Endothelial cell (in vitro differentiated cells): ENCODE results near the gene ZNF593. TPM values are rescaled to one million over a fixed set of nuclear protein-coding genes. Genes with fewer than 3 reads are reported as not detected.

Source experiments
- DNase-seq: peaks from one replicate; pipeline ENCODE4 v3.0.0; 2021; ENCODE audit warnings: low spot score
- H3K27ac Mint-ChIP-seq: one replicate; pipeline ENCODE4 v1.8.0; 2021; ENCODE audit warnings: mixed read lengths, inconsistent platforms; ENCODE audit not compliant: unreplicated experiment
- H3K27me3 Mint-ChIP-seq: one replicate; pipeline ENCODE4 v1.8.0; 2021; ENCODE audit warnings: mild to moderate bottlenecking, moderate library complexity, mixed read lengths, inconsistent platforms; ENCODE audit not compliant: unreplicated experiment
- H3K36me3 Mint-ChIP-seq: one replicate; pipeline ENCODE4 v1.8.0; 2021; ENCODE audit warnings: mild to moderate bottlenecking, low read depth, mixed read lengths, inconsistent platforms; ENCODE audit not compliant: unreplicated experiment
- H3K4me1 Mint-ChIP-seq: one replicate; pipeline ENCODE4 v1.8.0; 2021; ENCODE audit warnings: mild to moderate bottlenecking, mixed read lengths, inconsistent platforms; ENCODE audit not compliant: unreplicated experiment
- H3K4me3 Mint-ChIP-seq: one replicate; pipeline ENCODE4 v1.8.0; 2021; ENCODE audit warnings: mild to moderate bottlenecking, mixed read lengths, inconsistent platforms; ENCODE audit not compliant: unreplicated experiment
- H3K9me3 Mint-ChIP-seq: one replicate; pipeline ENCODE4 v1.8.0; 2021; ENCODE audit warnings: mixed read lengths, inconsistent platforms; ENCODE audit not compliant: unreplicated experiment
- total RNA-seq: library from RNA; stranded (reverse); fragmentation: NEBNext Ultra II Directional; extraction: Animal tissue kit (Norgen Biotek cat#: 25700); gene quantifications from one replicate; pipeline ENCODE4 v1.2.1, GENCODE V29; 2021; ENCODE audit not compliant: unreplicated experiment
- TF ChIP-seq, protein P1 (sequence below): fragments of 200-600 bp; sonication (generic); IDR thresholded peaks from one replicate; pipeline ENCODE4 v1.5.0; 2021; ENCODE audit warnings: antibody characterized with exemption; ENCODE audit not compliant: unreplicated experiment

The ZNF593 gene
- total RNA-seq, 1 donor from 2014 or later: 17.9 TPM

DNA sequence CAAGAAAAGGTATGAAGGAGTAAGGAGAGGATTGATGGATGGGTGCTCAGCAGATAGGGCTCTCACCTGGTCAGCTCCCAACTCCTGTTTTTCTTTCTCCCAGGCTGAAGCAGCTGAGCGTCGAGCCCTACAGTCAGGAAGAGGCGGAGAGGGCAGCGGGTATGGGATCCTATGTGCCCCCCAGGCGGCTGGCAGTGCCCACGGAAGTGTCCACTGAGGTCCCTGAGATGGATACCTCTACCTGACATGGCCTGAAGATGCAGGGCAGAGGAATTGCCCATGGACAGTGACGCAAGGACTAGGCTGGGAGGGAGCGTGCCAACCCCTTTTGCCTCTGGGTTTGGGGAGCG is 739 bp downstream of the ZNF593 start:
- H3K4me3 Mint-ChIP-seq: peak overlapping the region; percentile 89
- H3K27ac Mint-ChIP-seq: no peak overlapping the region
- no peaks in the 10 kb centered on the region for H3K36me3 Mint-ChIP-seq
- peaks cover 11% of the 10 kb centered on the region for H3K4me1 Mint-ChIP-seq
- no peak for DNase-seq
- H3K27me3 Mint-ChIP-seq: peaks cover 14% of the 10 kb centered on the region
- no peaks in the 10 kb centered on the region for H3K9me3 Mint-ChIP-seq
- TF ChIP-seq, protein P1, sequence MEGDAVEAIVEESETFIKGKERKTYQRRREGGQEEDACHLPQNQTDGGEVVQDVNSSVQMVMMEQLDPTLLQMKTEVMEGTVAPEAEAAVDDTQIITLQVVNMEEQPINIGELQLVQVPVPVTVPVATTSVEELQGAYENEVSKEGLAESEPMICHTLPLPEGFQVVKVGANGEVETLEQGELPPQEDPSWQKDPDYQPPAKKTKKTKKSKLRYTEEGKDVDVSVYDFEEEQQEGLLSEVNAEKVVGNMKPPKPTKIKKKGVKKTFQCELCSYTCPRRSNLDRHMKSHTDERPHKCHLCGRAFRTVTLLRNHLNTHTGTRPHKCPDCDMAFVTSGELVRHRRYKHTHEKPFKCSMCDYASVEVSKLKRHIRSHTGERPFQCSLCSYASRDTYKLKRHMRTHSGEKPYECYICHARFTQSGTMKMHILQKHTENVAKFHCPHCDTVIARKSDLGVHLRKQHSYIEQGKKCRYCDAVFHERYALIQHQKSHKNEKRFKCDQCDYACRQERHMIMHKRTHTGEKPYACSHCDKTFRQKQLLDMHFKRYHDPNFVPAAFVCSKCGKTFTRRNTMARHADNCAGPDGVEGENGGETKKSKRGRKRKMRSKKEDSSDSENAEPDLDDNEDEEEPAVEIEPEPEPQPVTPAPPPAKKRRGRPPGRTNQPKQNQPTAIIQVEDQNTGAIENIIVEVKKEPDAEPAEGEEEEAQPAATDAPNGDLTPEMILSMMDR: no peak

DNA sequence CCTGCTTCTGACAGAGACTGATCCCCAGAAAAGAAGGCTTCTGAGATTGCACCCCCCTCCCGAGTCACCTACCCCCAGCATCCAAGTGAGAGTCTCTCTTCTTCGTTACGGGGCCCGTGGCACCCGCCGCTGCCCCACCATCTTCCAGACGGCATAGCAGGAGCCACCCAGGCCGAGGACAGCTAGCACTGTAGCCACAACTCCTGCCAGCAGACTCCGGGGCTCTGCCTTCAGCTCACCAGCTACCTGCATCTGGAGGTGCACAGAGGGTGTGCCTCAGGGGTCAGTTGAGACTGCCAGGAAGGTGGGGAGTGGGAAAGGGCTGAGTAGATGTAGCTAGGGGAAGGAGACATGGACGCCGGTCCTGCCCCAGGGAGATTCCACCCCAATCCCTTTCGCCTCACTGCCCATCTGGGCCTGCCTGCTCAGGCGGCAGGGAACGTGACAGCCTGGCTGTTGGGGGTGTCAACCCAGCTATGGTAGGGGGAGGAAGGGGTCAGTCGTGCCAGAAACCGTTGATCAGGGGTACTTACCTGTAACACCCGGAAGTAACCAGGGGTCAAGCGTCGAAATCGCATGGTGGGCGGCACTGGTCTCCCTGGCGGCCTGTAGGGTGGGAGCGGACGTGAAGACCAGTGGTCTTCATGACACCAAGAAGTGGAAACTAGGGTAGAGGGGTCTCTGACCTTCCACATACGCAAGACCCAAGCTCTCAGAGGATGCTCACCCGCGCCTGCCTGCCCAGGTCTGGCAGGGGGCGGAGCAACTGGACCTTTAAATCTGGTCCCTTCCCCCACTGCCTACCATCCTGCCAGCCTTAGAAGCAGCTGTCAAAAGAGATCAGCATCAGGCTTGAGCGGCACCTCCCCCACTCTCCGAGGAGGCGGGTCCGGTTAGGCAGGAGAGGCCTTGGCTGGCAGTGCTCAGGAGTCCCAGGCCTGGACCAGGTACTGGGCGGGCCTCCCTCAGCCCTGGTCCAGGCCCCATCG is 1.7 kb downstream of the ZNF593 start, which contains the start of gene ZNF593OS:
TSS of gene ZNF593OS (minus strand) at position 749 of the 989 bp plus-strand sequence. CDS start at position 578, 171 bp downstream.
- Mint-ChIP-seq H3K9me3 (no peaks in the 10 kb centered on the region), H3K27ac (no peak within 1 kb of the TSS), H3K36me3 (no peaks in the 10 kb centered on the region), H3K27me3 (peaks cover 11% of the 10 kb centered on the region), H3K4me3 (peak within 1 kb of the TSS; percentile 89), H3K4me1 (peaks cover 5% of the 10 kb centered on the region)
- TF ChIP-seq, protein P1: no peak
- DNase-seq: no peak

- H3K27me3 Mint-ChIP-seq: peaks cover 3% of the 10 kb centered on the region
- TF ChIP-seq, protein P1: no peak
- DNase-seq: no peak
- no peak overlapping the region for H3K27ac Mint-ChIP-seq
- no peaks in the 10 kb centered on the region for H3K36me3 Mint-ChIP-seq
- H3K9me3 Mint-ChIP-seq: no peaks in the 10 kb centered on the region
- no peak overlapping the region for H3K4me3 Mint-ChIP-seq
- peaks cover 15% of the 10 kb centered on the region for H3K4me1 Mint-ChIP-seq
Measured at GRCh38 chr1:26175346-26175745, 5.6 kb downstream of the ZNF593 start.

DNA sequence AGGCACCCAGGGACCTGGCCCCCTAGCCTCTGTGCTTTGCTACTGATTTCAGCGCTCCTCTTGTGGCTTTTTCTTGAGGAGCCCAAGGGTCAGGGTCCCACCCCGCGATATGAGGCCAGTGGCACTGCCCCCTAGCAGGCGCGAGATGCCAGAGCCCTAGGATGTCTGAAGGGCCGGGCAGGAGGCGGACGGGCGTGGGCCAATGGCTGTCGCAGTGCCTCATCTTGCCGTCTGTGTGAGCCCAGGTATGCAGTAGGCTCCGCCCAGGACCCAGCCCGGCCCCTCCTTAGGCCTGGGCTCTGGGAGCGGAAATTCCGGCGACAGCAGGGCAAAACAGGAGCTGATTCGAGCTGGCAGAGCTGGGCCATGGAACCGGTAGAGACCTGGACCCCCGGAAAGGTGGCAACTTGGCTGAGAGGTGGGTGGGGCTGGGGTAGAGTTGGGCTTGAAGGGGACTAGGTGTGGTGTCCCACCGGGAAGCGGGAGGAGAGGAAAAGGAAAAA is 7.5 kb downstream of the ZNF593 start, which contains the start of gene CNKSR1:
TSS of gene CNKSR1 (plus strand) at position 310 of the 503 bp plus-strand sequence. CDS start at position 367, 57 bp downstream.
- Mint-ChIP-seq H3K4me3 (peak within 1 kb of the TSS; percentile 81), H3K9me3 (no peaks in the 10 kb centered on the region), H3K27ac (peak within 1 kb of the TSS; percentile 82), H3K36me3 (peaks cover 5% of the 10 kb centered on the region), H3K4me1 (peaks cover 15% of the 10 kb centered on the region), H3K27me3 (peaks cover 3% of the 10 kb centered on the region)
- DNase-seq: peak; percentile 51
- TF ChIP-seq, protein P1: no peak
